Left cardiac atrium (tissue), 4 donors: Measurements from ENCODE around the gene NRP2. TPM values are rescaled to one million over a fixed set of nuclear protein-coding genes. Genes with fewer than 3 reads are reported as not detected.
A peak's percentile ranks its signal among the peaks of the same experiment; 100 is the strongest.

Source experiments
- ATAC-seq, 2 donors: fragments of 200-7000 bp; cut with Tn5 transposase; one replicate each; pipeline ENCODE4 v1.9.1; 2020; ENCODE audit warnings: mild to moderate bottlenecking in 2 of 2, moderate library complexity in 2 of 2
- DNase-seq: peaks from one replicate; pipeline ENCODE4 v3.0.0-alpha.2; 2020
- intact Hi-C, 2 donors: fragments of 100-400 bp; cut with DNase I; formaldehyde crosslinking; loops; one replicate each; pipeline versions ENCODE4 v1.14.1 to v1.15.1; 2022 to 2023
- total RNA-seq, 2 donors: library from RNA; stranded (reverse); fragmentation: NEBNext Ultra II Directional; extraction: Animal tissue kit (Norgen Biotek cat#: 25700); gene quantifications; one replicate each; pipeline ENCODE4 v1.2.1, GENCODE V29; 2021
- donor health status: DM: no; HTN: yes; CAD: no.
- donor health status: DM: no; HTN: yes; CAD: no; lungs with severe emphysema.
- donor health status: DM: yes; HTN: yes; CAD: no.
- donor health status: Dilated cardiomyopathy.

The NRP2 gene
- total RNA-seq, 2 donors from 2014 or later, result 16.3 to 16.6 TPM

DNA sequence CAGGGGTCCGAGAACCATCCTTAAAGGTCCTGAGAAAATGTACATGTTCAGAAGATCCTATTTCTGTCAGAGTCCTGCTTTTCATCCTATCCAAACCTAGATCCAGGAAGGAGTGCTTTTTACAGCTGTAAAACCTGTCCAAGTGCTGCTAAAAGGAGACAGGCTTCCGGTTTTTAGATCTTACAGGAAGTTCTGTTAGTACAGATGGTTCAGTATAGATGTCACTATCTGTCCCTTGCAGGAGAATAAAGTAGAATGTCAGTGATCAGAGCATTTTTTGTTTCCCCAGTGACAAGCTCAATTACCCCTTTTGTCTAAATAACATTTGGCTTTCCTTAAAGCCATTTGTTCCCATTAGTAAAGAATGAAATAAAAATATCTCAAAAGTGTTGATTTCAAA is 98.3 kb downstream of the NRP2 start:
- intact Hi-C loops, result no loop called here
- DNase-seq, result no peak
- ATAC-seq, result no peak

GRCh38 chr2:205781244-205781931 is 99.1 kb downstream of the NRP2 start:
- intact Hi-C loops, result no loop called here
- ATAC-seq (no peak), DNase-seq (no peak)

DNA sequence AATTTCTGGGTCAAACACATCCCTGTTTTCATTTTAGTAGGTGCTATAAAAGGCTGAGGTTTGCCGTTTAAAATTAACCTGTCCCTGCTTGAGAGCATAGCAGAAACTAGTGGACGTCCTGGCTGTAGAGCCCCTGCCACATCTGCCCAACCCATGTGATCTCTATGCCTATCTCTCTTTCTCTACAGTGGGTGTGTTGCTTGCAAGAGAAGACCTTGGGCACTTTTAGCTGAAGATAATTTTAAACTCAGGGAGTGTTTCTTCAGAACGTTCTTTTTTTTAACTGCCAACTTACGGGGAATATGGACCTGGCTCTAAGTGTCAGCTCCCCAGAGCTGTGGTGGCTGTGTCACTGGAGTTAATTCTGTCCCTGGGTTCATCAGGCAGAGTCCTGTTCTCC is 100.6 kb downstream of the NRP2 start:
- intact Hi-C loops, result no loop called here
- ATAC-seq (no peak), DNase-seq (no peak)

DNA sequence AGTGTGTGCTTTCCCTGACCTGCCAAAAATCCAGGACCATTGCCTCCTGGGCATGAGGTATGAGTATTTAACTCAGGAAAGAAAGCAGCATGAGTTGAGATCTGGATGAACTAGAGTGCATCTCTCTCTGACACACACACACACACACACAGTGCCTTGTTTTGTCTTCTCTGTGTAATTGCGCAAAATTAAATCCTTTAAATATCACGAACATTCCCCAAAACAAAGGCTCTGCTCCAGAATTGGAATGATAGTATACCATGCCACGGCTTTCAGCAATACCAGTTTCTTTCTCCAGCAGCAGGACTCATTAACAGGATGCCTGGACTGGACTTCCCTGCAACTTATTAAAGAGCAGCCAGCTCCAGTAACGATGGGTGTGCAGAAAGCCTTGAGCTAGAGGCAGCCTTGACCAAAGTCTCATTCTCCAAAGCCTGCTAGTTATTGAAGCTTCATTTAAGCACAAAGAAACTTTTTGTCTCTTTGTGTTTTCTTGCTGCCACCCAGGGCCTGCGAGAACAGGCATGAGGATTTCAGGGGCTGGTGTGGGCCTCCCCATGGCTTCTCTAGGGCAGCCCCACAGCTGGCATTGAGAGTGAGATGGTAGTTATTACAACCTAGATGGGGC is 101.7 kb downstream of the NRP2 start:
- ATAC-seq (no peak), DNase-seq (no peak)
- intact Hi-C loops, result no loop called here

DNA sequence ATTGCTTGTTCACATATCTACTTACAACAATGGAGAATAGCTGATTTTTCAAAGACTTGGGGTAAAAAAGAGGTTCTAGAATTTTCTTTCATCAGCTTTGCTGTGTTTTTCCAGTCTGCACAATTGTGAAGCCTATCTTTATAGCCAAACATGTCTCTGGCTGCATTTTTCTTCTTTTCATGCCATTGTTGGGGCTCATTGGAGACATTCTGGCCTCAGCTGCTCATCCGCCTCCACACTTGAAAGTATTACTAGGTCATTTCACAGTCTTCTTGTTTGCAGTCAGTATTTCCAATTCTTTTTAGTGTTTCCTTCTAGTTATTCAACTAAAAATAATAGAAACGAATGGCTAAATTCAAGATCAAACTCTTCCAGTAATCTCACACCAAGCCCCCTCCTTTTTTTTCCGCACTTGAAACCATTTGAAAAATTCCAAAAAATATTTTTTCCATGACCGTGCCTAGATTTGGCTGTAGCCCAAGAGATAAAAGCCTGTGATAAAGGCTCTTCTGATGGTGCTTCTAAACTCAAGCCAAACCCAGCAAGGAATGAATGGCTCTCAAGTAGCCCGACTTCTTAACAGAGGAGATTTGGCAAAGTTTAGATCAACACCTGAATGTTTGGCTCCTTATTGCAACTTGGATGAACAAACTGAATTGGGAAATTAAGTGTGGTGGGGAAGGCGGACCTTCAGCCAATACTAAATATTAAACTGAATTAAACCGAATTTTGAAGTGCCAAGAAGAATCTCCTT is 103.4 kb downstream of the NRP2 start:
- DNase-seq (no peak), ATAC-seq (peak in 1 of 2 donors; percentile 29)
- intact Hi-C loops, result no loop called here

GRCh38 chr2:205786976-205787375 is 104.7 kb downstream of the NRP2 start:
- intact Hi-C loops, result no loop called here
- no peak for DNase-seq
- no peak for ATAC-seq

DNA sequence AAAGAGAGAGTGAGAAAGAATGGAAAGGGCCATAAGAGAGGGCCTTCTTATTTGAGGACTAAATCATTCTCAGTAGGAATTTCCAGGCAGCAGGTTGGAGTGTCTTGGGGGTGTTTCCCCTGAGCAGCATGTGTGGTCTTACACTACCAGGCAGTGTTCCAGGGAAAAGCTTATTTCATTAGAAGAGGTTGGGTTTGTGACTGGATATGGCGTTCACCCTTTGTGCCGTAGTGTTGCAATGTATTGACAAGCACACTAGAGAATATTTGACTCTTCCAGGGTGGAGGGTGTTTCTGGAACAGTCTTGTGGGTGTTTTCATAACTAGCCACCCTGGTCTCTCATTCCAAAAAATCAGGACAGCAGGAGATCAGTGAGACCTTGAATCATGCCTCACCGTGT is 105.5 kb downstream of the NRP2 start:
- DNase-seq (no peak), ATAC-seq (no peak)
- intact Hi-C loops, result no loop called here

GRCh38 chr2:205789906-205790305 is 107.6 kb downstream of the NRP2 start:
- DNase-seq (no peak), ATAC-seq (no peak)
- intact Hi-C loops, result no loop called here

- intact Hi-C loops, result no loop called here
- ATAC-seq, result no peak
Observed at GRCh38 chr2:205792908-205793307, 110.6 kb downstream of the NRP2 start.

GRCh38 chr2:205796805-205797313 is 114.6 kb downstream of the NRP2 start:
- ATAC-seq (no peak), DNase-seq (no peak)
- intact Hi-C loops, result no loop called here

More at GRCh38 chr2:205792908-205793307, 110.6 kb downstream of the NRP2 start:
- no peak for DNase-seq

- intact Hi-C loops, result no loop called here
- ATAC-seq, result no peak
- no peak for DNase-seq
Observed at GRCh38 chr2:205797866-205798265, 115.6 kb downstream of the NRP2 start.

GRCh38 chr2:205800224-205800623 is 117.9 kb downstream of the NRP2 start:
- no peak for DNase-seq
- no peak for ATAC-seq
- intact Hi-C loops, result no loop called here

- peak; percentile 30 for DNase-seq
- intact Hi-C loops, result no loop called here
- ATAC-seq, result peak; percentile 67 to 88
Observed at GRCh38 chr2:205800773-205801172, 118.5 kb downstream of the NRP2 start.

DNA sequence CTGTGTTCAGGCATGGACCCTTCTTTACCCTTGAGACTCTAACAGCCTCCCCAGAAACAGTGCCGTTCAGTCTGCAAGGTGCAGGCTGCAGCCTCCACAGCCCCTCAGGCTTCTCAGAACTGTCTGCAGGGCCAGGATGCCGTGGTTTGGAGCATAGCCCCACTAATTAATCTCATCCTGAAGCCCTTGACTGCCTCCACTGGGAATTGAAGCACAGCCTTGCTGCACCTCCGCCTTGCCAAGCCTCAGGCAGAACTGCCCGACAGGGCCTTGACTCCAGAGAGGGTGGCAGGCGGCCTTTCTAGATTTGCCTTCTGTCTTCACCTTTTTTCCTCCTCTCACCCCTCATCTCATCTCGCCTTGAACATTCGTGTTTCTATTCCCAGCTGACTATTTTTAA is 119.8 kb downstream of the NRP2 start:
- DNase-seq (no peak), ATAC-seq (no peak)
- intact Hi-C loops, result no loop called here

DNA sequence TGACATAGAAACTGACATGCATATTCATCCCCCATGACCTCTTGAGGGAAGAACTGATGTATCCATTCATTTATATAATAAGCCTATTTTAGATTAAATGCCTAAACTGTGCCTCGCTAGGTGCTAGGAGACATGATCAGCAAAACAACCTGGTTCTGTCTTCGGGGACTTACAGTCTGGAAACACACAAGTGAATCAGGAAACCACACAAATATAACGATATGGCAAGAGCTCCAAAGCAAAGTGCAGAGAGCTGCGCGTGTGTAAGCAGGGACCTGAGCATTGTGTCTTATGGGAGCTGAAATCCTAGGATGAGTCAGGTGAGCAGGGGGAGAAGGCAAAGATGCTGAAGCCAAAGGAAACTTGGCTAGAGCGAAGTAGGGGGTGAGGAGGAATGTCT is 120.6 kb downstream of the NRP2 start:
- intact Hi-C loops, result no loop called here
- DNase-seq (no peak), ATAC-seq (no peak)

- ATAC-seq, result no peak
Observed at GRCh38 chr2:205803500-205803899, 121.2 kb downstream of the NRP2 start.

GRCh38 chr2:205805136-205805535 is 122.8 kb downstream of the NRP2 start:
- no peak for DNase-seq
- intact Hi-C loops, result no loop called here
- ATAC-seq, result no peak

More at GRCh38 chr2:205803500-205803899, 121.2 kb downstream of the NRP2 start:
- DNase-seq, result no peak
- intact Hi-C loops, result no loop called here

DNA sequence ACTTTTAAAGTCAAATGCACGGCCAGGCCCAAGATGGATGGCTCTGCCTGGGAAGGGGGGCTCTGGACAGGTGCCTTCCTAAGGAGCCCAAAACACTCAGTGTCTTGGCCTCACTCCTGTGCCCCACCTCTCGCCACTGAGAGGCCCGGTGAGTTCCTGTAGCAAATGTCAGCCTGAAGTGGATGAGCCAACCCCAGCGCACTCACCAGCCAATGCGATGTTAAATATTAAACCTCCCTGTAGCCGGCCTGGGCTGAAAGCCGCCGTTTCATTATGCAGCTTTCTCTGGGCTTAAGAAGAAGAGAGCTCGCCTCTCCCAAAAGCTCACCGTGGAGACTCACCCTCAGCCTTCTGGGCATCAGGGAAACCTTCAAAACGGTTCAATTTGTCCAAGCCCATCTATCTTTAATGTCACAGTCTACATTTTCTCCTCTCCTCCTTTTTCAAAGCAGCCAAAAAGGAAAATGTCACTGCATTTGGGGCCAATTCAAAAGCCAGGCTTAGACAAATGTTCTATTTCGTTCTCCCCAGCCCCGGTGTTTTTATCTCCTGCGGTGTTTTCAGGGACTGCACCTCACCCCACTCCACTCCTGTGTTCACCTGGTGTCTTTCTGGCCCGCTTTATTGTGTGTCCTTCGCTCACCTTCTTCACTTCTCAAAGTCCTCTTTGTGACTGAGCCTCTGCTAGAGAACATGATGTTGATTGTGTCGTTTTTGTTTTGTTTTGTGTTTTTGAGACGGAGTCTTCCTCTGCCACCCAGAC is 124.0 kb downstream of the NRP2 start:
- ATAC-seq (no peak), DNase-seq (no peak)
- intact Hi-C loops, result no loop called here

GRCh38 chr2:205807229-205807628 is 124.9 kb downstream of the NRP2 start:
- DNase-seq (no peak), ATAC-seq (no peak)
- intact Hi-C loops, result no loop called here

DNA sequence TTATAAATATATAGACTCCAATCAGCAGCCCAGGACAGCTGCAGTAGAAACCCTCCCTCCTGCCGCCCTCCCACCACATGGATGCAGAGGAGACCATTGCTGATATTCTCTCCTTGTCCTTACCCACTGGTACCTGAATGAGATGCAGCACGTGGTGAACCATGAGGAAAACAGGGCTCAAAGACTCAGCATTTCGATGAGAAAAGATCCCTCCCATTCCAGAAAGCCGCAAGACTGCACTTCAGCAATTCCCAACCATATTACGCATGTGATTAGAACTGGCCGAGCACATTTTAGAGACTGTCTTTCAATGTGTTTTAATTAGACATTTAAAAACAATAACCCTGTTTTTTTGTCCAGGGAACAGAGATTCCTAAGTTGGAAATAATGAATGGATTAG is 125.5 kb downstream of the NRP2 start:
- no peak for ATAC-seq
- DNase-seq, result no peak

More for the DNA sequence above, 125.5 kb downstream of the NRP2 start:
- intact Hi-C loops, result no loop called here
